ENCODE results near the gene LSAMP.

The LSAMP gene

DNA sequence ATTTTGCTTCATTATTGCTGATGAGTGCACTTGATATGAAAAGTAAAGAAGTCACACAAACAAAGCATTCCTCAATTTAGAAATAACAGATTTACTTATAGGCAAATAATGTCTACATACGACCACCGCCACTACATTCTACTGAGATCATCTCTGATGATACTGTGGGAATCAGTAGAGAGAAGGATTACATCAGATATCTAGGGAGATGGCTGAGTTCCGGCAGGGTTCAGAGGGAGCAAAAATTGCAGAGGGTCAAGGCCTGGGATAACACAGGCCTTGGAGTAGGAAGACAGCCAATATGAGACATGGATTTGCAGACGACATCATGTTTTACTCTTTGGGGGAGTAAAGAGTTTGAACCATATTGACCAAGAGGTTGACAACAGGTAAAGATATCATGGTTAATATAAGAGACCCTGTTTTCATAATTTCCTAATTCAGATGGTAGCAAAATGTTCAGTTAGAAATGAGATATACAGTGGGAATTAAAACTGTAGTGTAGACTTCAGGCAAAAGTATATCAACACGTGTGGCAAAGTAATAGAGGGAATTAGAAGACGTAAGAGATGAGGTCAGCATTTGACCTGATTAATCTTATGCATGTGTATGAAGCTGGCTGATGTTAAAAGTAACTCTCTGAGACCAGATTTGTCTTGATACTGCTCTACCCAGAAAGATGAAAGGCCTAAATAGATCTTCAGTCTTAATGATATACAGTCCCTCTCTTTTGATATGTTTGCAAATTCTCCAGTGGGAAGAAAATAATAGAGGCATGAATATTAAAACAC, 15.6 kb downstream of the LSAMP start:
- no peak for FAIRE-seq

DNA sequence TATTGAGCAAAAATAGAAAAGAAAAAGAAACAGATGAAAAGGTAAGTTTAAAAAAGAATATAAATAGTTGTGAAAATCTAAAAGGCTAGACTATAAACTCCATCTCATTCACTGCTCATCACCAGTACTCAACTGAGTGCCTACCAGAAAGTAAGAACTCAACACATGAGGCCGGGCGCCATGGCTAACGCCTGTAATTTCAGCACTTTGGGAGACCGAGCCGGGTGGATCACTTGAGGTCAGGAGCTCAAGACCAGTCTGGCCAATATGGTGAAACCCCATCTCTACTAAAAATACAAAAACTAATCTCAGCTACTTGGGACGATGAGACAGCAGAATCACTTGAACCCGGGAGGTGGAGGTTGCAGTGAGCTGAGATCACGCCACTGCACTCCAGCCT, 19.3 kb downstream of the LSAMP start:
- no peak for FAIRE-seq

DNA sequence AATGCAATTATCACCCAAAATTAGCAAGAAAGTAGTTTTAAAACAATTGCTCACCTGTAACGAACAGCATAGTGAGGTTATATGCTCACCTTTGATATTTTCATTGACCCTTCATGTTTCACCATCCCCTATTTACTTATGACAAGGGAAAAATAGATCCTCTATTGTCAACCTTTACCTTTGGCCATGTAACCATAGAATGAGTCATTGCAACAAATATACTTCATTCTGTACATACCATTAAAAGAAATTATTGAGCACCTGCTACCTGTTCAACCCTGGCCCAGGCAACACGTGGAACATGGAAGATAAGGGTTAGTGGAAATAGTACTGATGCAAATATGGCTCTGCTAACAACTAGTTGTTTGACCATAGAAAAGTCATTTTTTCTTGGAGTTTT, 20.2 kb downstream of the LSAMP start:
- FAIRE-seq: no peak

DNA sequence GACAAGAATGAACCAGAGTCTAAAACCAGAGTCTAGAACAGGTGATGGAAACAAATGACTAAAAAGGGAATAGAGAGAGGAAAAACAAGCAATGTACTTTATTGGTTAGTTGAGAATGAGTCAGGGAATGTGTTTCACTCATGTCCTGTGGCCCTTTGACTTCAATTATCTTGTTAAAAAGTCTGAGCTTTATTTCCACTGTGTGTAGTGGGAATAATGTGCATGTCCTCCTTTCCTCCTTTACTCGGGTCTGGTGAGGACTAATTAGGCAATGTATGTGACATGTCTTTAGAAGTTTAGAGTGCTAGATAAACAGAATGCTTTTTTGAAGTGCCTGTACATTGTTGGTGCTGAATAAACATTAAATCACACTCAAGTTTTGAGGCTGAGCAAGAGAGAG, 21.3 kb downstream of the LSAMP start:
- no peak for FAIRE-seq

DNA sequence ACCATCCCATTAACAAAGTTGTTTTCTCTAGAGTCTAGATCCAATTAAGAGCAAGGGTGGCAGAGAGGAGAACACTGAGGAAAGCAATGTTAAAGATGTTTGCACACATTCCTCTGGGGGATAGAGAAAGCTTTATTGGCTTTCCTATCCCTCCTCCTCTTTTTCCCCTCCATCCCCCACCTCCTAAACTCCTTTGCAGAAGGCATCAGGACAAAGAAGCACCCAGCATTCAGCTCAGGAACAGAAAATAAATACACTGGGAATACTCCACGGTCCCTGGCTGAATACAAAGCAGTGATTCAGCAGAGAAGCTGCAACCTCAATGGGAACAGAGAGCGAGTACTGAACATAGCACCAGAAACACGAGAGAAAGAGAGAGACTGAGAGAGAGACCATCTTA, 21.9 kb downstream of the LSAMP start:
- FAIRE-seq: no peak

DNA sequence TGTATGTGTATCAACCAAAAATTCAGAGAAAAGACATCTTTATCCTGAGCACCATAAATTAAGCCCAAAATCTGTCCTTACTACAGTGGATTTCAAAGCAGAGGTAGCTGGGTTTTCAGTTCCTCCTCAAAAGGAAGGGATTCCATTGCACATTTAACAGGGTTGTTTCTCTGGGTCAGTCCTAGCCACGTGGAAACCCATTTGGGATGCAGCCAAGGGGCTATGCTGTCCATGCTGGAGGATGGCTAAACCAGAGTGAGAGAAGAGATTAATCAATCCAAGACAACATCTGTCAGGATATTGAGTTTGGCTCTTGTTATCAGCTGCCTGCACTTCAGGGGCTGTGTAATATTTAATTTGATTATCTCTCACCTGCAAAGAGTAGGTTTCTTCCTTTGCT, 28.1 kb downstream of the LSAMP start:
- FAIRE-seq: no peak

DNA sequence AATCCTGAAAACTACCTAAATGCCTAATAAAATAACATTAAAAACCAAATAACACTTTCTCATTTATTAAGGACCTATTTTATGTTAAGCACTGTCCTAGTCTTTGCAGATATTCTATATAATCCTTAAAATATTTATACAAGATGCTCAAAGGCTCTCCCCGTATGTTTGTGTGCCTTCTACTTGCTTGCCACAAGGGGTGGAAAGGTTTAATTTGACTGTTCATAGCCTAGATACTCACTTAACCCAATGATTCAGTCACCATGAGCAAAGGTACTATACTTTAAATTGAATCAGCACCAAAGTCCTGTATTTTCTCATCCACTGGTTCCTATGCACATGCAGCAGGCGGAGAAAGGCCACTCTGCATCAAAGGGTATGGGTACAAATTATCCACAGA, 32.0 kb downstream of the LSAMP start:
- FAIRE-seq: no peak

DNA sequence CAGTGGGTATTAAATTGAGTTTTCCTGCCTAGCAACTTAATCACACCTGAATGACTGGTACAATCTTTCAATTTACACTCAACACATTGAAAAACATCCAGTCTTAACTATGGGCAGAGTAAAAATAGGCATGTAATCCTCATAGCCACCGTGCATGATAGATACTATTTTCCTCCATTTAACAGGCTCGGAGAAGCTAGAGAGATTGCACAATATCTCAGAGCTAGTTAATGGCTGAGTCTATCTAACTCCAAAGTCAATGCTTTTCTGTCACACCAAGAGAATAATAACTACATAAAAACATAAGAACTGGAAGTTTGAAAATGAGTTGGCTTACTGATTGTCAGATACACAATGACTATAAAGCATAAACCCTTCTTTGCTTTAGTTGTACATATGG, 36.8 kb downstream of the LSAMP start:
- FAIRE-seq: no peak

DNA sequence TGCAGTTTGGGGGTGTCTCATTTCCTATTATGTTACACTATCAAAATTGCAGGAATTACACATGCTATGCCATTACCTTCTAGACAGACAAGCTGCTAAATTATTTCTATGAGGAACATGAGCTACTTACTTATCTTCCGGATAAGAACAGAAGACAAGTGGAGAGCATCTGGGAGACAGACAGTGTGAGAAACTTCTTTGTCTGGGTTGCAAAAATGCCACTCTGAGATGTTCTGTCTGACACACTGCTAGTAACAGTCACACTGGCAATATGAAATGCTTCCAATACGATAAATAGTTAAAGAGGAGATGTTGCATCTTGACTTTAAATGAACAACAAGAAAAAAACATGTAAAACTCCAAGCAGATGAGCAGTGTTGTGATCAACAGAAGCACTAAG, 40.1 kb downstream of the LSAMP start:
- no peak for FAIRE-seq

DNA sequence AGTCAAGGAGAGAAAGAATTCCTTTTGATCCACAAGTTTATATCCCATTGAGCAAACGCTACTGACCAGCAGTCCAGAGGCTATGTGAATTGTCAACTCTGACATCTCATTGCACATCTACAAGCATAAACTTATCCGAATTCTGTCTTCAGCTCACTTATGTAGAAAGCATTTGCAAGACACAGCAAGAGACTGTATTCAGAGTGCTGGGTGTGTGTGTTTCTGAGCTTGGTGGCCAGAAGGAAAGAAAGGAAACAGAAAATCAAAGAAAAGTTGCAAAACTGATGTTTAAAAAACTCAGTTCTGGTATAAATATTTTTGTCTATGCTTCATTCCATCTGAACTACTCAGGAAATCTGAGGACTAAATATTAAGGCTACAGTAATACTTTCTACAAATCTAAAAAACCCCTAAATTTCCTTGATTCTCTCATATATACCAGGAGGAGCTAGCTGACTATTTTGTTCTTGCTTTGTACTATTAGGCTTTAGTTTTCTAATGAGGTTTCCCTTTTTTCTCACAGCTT, 45.5 kb downstream of the LSAMP start:
- no peak for FAIRE-seq

DNA sequence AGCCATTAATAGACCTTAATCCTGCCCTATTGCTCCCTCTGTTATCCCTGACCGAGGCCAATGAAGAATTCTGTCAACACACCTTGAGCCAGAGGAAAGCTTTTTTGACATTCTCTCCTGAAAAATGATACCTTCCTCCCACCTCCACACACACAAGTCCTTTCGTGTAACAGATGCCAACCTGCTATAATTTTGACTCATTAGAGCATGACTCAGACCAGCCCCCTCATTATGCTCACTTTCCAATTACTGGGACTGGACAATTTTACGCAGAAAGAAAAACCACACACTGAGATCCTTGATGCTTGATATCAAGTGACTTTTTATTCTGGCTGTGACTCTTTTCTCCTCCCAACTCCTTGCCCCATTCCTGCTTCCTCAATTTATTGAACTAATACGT, 50.9 kb downstream of the LSAMP start:
- no peak for FAIRE-seq

DNA sequence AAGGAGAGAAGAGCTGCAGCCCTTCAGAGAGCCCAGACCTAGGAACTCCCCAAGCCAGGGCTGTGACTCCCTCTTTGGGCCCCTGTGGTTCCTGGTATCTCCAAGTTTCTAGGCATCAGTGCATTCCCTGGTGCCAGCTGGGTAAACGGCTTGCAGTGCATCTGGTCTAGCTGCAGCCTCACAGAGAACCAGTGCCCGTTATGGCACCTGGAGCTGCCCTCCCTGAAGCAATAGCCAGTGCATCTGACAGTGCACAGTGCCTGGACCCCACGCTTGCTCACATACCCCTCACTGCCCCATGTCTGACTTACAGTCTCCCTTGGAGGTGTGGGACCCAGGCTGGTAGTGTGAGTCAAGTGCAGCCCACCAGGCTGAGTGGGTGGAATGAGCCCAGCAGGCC, 52.1 kb downstream of the LSAMP start:
- FAIRE-seq: no peak

DNA sequence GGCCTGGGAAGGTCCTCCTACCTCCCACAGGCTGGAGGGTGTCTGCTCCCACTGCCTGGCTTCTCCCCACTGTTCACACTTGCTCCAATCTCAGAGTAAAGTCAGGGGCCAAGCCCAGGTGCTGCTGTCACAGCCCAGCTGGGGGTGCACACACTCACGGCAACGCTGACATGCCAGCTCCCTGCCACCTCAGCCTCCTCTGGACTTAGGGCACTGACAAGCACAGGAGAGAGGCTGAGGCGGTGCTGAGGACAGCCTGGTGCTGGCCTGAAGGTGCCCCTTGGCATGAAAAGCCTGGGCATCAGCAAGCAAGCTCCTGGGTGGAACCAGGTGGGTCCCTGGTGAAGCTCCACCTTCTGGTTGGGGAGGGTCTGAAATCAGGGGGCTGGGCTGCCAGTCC, 53.0 kb downstream of the LSAMP start:
- FAIRE-seq: no peak

DNA sequence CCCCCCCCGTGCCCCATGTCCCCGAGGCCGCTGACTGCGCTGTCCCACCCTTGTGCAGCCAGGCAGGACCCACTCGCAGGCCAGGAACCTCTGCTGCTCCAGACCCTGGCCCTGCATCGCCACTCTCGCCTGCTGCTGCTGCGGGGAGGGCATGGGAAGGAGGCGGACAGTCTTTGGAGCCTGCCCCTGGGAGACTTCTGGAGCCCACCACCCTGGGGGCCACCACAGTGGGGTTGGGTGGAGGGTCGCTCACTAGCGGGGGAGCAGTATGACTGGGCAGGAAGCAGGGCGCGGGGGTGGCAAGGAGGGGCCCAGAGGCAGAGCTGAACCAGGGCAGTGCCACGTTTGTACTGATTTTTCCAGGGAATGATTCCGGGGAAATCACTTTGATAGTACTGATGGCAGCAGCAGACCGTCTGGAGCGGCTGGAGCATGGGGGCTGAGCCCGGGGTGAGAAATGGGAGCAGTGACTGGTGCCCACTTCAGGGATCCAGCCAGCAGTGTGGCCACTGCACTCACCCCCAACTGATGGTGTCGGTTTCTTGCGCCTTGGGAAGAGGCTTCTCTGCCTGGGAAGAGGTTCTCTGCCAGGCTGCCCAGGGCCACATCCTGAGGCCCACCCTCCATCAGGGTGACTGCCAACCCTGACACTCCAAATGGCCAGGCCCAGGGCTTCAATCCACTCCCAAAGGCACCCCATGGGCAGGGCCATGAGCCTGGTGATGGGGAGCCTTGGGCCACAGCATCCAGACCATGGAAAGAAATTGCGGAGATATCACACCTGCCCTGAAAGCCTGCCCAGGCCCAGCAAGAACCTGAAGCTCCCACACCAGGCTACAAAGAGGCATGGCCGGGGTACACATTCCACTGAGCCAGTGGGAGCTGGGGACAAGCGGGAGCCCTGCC, 53.7 kb downstream of the LSAMP start:
- no peak for FAIRE-seq

DNA sequence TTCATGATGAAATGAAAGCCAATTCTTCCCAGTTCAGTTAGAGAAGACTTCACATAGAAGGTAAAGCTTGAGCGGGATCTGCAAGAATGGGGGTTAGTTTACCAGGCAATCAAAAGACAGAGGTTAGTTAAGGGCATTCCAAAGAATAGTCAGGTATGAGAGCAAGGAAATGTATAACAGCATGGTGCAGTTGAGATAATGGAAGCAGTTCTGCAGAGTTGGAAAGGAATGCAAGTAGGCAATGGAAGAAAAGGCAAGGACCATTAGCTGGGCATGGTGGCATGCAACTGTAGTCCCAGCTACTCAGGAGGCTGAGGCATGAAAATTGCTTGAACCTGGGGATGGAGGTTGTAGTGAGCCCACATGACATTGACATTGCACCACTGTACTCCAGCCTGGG, 55.0 kb downstream of the LSAMP start:
- no peak for FAIRE-seq

DNA sequence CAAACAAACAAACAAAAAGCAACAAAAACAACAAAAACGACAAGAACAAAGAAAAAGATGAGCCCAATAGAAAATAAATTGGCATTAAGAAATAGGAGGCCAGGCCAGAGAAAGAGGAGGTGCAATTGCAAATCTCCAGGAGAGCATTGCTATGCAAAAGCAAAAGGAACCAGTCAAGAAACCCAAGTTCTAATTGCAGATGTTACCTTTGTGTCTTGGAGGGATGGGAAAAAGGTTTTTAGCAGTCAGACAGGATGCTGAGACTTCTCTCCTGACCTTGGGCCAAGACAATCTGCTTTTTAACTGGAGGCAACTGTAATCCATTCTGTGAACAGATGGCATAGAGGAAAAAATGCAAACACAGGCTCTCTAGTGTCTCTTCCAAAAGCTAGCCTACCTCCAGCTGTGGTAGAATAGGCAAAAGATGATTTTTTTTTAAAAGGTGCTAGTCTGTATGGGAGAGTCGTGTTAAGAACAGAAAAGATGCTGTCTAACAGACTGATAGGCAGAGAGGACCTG, 56.4 kb downstream of the LSAMP start:
- no peak for FAIRE-seq

DNA sequence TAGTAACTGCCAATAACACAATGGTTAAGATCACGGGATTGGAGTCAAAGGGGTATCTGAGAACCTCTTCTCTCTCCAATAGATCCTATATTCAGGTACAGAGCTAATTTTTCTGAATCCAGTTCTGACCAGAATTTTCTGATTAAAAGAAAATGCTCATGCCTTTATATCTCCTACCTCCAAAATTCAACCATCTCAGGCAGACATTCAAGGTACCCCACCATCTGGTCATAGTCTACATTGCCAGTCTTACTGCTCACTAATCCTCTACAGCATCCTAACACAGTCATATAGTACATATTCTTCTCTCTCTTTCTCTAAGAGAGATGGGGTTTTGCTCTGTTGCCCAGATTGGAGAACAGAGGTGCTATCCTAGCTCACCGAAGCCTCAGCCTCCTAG, 59.1 kb downstream of the LSAMP start:
- FAIRE-seq: no peak

DNA sequence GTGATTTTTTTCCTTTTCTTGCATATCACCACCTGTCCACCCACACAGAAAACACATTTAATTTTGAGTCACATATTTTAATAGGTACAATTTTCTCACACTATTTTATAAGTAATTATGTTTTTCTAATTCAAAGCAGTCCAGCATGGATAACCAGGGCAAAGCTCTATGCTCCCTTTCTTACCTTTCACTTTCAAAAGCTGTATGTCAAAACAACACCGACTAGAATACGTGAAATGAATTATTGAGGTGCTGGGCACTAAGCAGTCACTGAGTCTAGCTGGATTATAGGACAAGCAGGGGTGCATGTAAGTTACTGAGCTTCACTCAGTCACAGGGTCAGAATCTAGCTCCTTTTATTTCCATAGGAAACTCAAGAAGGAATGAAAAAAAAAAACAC, 60.6 kb downstream of the LSAMP start:
- FAIRE-seq: no peak

DNA sequence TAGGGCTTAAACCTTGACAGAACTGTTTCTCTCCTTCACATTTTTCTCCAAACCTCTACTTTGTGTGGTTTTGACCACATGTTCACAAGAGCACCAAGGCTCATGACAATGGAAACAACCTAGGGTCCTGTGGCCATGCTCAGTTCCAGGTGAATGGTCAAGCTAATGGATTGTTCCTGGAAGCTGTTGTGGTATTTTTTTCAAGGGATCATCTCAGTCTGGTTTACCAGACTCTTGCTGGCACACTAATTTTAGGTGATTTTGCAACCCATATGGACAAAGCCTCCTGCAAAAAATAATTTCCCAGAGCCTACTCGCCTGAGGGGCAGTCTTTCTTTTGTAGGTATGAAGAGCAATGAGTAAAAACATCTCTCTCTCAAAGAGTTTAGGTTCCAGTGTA, 67.2 kb downstream of the LSAMP start:
- FAIRE-seq: no peak

DNA sequence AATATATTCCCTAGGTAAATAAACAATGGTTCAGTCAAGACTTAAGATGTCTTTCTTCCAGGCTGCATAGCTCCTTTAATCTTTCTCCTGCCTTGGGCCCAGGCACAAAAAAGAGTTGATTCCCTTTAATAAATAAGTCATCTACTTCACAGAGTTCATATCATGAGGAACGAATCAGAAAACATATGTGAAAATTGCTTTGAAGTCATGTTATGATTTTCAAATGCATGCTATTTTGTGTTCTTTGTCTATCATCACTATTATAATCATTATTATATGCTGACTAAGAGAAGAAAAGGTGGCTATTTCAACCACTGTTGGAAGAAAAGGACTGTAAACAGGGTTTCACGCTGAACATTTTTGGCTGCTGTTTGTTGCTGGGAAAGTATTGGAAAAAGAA, 70.4 kb downstream of the LSAMP start:
- no peak for FAIRE-seq

DNA sequence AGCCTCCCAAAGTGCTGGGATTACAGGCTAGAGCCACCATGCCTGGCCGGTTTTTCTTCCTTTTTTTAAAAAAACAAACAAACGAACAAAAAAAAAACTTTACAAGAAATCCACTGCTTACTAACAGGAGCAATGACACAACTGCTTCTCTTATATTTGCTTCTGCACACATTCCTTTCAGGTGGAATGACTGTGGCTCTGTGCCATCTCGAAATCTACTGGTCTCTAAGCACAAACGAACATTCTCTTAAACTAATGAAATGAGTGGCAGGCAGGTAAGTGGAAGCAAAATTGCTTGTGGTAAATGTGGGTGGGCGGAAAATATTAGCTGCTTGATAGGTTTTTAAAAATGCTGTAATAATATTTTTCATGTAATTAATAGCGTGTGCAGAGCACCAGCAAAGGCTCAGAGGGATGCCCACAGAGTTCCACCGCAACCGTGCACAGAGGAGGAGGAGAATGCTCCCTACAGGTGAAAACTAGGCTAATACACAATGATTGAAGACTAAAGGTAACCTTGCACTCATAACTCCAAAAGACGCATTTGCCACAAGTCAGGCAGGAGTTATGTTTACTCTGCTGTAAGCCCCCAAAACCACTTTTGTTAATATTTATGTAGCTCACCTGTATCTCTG, 77.4 kb downstream of the LSAMP start:
- no peak for FAIRE-seq

DNA sequence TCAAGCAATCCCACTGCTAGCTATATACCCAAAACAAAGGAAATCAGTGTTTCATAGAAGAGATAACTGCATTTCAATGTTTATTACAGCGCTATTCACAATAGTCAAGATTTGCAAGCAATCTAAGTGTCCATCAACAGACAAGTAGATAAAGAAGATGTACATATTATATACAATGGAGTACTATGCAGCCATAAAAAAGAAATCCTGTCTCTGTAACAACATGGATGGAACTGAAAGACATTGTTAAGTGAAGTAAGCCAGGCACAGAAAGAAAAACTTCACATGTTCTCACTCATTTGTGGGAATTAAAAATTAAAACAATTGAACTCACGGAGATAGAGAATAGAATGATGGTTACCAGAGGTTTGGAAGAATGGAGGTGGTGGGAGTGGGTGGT, 89.2 kb downstream of the LSAMP start:
- FAIRE-seq: no peak

DNA sequence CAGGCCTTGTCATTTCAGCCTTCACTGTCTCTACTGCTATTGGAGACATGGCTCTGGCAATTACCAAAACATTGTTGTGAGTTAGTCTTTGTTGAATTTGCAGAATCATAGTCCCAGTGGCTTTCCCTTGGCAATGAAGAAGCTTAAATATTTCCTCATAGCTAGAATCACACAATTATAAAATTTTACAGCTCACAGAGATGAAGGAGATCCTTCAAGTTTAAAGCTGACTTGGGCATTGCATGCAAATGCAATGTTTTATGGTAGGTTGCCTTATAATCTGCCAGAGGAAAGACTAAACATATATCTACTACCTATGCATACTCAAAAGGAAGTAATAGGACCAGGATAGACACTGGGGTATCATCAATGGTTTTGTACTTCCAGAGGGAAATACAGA, 90.9 kb downstream of the LSAMP start:
- no peak for FAIRE-seq

Data from endometrium (tissue), 2 donors.